Measurements from ENCODE around the gene MBNL1. TPM values are rescaled to one million over a fixed set of nuclear protein-coding genes. Genes with fewer than 3 reads are reported as not detected.
"Not testable (repeated sequence)": the region's sequence is repeated elsewhere in the genome, so short reads cannot be mapped to it uniquely, and the experiment has no call there.

MBNL1 gene
- total RNA-seq, 1 experiment from 2014 or later: 163 TPM

GRCh38 chr3:152349392-152349791 is 80.7 kb downstream of the MBNL1 start:
- no peak for DNase-seq (ENCODE audit: low spot score)

GRCh38 chr3:152350139-152350538 is 81.4 kb downstream of the MBNL1 start:
- DNase-seq (ENCODE audit: low spot score): no peak

- DNase-seq (ENCODE audit: low spot score): no peak
These were observed 82.0 kb downstream of the MBNL1 start for GRCh38 chr3:152350776-152351175.

GRCh38 chr3:152352554-152352953 is 83.8 kb downstream of the MBNL1 start:
- DNase-seq (ENCODE audit: low spot score): no peak

- no peak for DNase-seq (ENCODE audit: low spot score)
These were observed 84.8 kb downstream of the MBNL1 start for GRCh38 chr3:152353578-152353977.

- no peak for DNase-seq (ENCODE audit: low spot score)
These were observed 87.3 kb downstream of the MBNL1 start for GRCh38 chr3:152355744-152356665.

GRCh38 chr3:152356870-152357276 is 88.1 kb downstream of the MBNL1 start:
- DNase-seq (ENCODE audit: low spot score): no peak

GRCh38 chr3:152357587-152357986 is 88.9 kb downstream of the MBNL1 start:
- no peak for DNase-seq (ENCODE audit: low spot score)

GRCh38 chr3:152359385-152360248 is 90.9 kb downstream of the MBNL1 start:
- DNase-seq (ENCODE audit: low spot score): peak; percentile 49

- DNase-seq (ENCODE audit: low spot score): no peak
These were observed 91.6 kb downstream of the MBNL1 start for GRCh38 chr3:152360302-152360701.

GRCh38 chr3:152360966-152361365 is 92.2 kb downstream of the MBNL1 start:
- DNase-seq (ENCODE audit: low spot score): no peak

- no peak for DNase-seq (ENCODE audit: low spot score)
These were observed 93.4 kb downstream of the MBNL1 start for GRCh38 chr3:152362086-152362485.

- no peak for DNase-seq (ENCODE audit: low spot score)
These were observed 95.5 kb downstream of the MBNL1 start for GRCh38 chr3:152364237-152364636.

GRCh38 chr3:152365126-152365525 is 96.4 kb downstream of the MBNL1 start:
- no peak for DNase-seq (ENCODE audit: low spot score)

GRCh38 chr3:152365766-152366593 is 97.3 kb downstream of the MBNL1 start:
- no peak for DNase-seq (ENCODE audit: low spot score)

- DNase-seq (ENCODE audit: low spot score): not testable (repeated sequence)
These were observed 98.5 kb downstream of the MBNL1 start for GRCh38 chr3:152367192-152367591.

GRCh38 chr3:152372633-152373032 is 103.9 kb downstream of the MBNL1 start:
- not testable (repeated sequence) for DNase-seq (ENCODE audit: low spot score)

GRCh38 chr3:152373379-152373778 is 104.7 kb downstream of the MBNL1 start:
- DNase-seq (ENCODE audit: low spot score): no peak

- no peak for DNase-seq (ENCODE audit: low spot score)
These were observed 105.7 kb downstream of the MBNL1 start for GRCh38 chr3:152374262-152374990.

- no peak for DNase-seq (ENCODE audit: low spot score)
These were observed 106.8 kb downstream of the MBNL1 start for GRCh38 chr3:152375546-152375945.
